GM18520 (cell line): ENCODE results near the gene CNNM4.
A peak's percentile ranks its signal among the peaks of the same experiment; 100 is the strongest.

ENCODE experiments used
- ATAC-seq: cut with Tn5 transposase; IDR thresholded peaks from one replicate; pipeline ENCODE4 v1.9.1; 2021; ENCODE audit not compliant: unreplicated experiment

The CNNM4 gene

GRCh38 chr2:96856776-96857666, 96.3 kb downstream of the CNNM4 start:
- ATAC-seq, result no peak

- ATAC-seq, result peak; percentile 96
Observed at GRCh38 chr2:96857667-96858372, 97.1 kb downstream of the CNNM4 start, which contains the start of gene ANKRD39. ANKRD39 (minus strand) TSS chr2:96858016; CDS start chr2:96857987, 29 bp downstream.

- no peak for ATAC-seq
Observed at GRCh38 chr2:96859099-96859649, 98.5 kb downstream of the CNNM4 start.

- ATAC-seq, result no peak
Observed at GRCh38 chr2:96859681-96860064, 99.0 kb downstream of the CNNM4 start.

DNA sequence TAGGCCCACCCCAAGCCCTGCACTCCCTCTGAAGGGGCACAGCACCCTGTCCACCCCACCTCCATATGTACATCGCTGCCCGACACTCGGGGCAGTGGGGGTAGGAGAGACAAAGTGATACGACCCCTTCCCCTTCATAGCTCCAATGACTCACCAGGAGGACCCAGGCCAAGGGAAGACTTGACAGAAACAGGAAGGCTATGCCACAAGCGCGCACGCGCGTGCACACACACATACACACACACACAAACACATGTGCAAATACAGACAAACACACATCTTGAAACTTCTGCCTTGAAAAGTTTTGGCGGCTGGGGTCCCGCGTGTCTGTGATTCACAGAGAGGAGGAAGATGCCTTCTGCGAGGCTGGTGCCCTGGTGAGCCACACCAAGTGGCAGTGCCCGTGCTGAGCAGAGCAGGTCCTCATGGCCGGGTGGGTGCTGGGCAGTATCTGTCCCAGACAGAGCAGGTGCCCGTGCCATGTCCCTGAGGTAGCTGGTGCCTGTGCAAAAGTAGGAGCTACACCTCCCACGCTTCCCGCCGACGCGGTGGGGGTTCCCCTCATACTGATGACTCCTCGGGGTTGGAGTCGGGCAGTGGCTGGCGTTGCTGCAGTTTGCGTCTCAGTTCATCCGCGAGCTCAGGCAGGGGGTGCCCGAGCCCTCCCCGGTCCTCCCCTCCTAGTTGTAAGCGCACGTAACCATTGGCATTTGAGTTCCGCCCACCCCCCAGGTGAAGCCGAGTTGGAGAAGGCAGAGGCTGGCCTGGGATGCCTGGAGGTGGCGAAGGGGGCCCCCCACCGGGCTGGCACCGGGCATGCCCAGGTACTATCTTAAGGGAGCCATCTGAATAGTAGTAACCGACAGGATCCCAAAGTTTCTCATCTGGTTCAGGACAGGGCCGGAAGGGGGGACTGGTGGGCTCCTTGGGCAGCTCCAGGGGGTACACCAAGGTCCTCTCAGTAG, 99.6 kb downstream of the CNNM4 start:
- no peak for ATAC-seq

GRCh38 chr2:96861074-96861473, 100.4 kb downstream of the CNNM4 start:
- ATAC-seq, result no peak
